M059J (cell line): Measurements from ENCODE around the gene TACC3. TPM values are rescaled to one million over a fixed set of nuclear protein-coding genes. Genes with fewer than 3 reads are reported as not detected.

ENCODE experiments used
- DNase-seq: peaks from one replicate; pipeline ENCODE4 v3.0.0-alpha.2; 2012; ENCODE audit warnings: low read depth
- total RNA-seq: library from RNA; depleted of rRNA; stranded (reverse); fragments of >200 nt; shearing (Covaris generic); gene quantifications from 2 replicates; pipeline ENCODE4 v1.2.3, GENCODE V29; 2014; rRNA removed

The TACC3 gene
- total RNA-seq, 1 experiment from 2014 or later = 40.6 TPM

DNA sequence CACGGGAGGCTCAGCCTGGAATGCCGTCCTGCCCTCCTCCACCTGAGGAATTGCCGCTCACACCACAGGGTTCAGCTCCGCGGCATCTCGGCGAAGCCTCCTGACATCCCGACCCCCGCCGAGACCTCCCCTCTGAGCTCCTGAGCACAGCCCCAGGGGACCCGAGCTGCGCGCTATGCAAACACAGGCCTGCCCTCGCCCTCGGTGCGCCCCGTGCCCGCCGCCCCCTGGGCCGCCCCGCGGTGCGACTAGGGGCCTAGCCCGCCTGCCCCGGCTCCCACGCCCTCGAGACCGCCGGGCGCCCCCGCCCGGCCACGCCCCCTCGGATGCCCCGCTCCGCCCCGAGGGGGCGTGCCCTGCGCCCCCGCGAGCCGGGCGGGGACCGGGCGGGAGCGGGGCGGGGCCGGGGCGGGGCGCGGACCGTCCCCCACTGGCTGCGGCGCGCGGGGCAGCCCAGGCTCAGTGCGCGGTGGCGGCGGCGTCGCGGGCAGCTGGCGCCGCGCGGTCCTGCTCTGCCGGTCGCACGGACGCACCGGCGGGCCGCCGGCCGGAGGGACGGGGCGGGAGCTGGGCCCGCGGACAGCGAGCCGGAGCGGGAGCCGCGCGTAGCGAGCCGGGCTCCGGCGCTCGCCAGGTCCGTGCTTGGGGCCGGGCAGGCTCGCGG lies 71.6 kb downstream of the TACC3 start, which contains the start of gene FGFR3:
TSS of gene FGFR3 (plus strand) at position 462 of the 664 bp plus-strand sequence. CDS start 642 bp downstream, outside the sequence.
- no peak for DNase-seq

DNA sequence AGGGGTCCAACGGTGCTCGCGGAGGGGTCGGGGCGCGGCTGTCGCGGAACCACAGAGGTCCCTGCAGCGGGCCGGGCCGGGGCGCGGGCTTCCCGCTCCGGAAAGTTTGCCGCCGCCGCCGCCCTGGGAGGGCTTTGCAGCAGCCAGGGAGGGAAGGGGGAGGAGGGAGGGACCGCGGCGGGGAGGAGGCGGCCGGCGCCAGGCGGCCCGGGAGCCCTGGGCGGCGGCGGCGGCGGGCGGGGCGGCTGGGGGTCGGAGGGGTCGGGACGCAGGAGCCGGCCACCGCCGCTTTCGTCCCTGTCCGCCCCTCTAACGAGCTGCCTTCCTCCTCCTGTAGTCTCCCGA lies 72.1 kb downstream of the TACC3 start:
- no peak for DNase-seq

DNA sequence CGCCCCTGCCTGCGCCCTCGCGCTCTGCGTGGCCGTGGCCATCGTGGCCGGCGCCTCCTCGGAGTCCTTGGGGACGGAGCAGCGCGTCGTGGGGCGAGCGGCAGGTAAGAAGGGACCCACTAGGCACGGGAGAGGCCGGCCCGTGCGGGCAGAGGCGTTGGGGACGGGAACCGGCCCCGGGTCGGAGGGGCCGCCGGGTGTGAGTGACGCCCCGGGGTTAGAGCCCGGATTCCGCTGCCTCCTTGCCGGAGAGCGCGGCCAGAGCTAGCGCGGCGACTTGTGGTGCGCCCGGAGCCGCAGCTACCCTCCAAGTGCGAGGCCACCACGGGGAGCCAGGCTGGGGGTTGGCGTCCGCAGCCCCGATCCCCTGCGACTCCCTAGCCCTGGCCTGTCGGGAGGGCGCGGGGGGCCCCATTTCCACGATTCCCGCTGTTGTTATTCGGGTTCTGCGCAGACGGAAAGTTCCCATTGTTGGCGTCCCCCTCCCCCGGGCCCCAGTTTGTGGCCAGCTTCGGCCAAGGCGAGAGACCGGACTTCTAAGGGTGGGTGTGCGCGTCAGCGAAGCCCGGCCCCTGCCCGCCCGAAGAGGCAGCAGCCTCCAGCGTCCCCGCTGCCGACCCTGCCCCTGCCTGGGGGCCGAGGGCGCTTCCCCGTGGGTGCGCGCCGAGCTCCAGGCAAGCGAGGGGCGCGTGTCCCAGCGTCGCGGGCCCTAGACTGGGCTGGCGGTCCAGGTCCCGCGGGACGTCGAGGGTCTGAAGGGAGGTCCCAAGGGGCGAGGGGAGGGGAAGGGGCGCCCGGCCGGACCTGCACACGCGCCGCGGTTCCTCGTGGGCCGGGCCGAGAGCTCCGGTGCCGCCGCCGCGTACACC lies 72.9 kb downstream of the TACC3 start:
- no peak for DNase-seq

Other genes with a start within 250 kb of the TACC3 start
- gene FAM53A, start 37.2 kb upstream of the TACC3 start, total RNA-seq = 7.3 TPM in 1 of 2 replicates, not detected in the other
- 135 and 161 TPM in 2 replicates for gene SLBP, start 9.2 kb upstream of the TACC3 start, total RNA-seq
- 25.0 and 37.6 TPM in 2 replicates for gene TMEM129, start 198 bp upstream of the TACC3 start, total RNA-seq
- gene FGFR3, start 71.8 kb downstream of the TACC3 start, total RNA-seq = 1.4 and 1.9 TPM in 2 replicates
- gene LETM1, start 134.6 kb downstream of the TACC3 start, total RNA-seq = 23.1 and 33.0 TPM in 2 replicates
- gene NSD2, start 149.9 kb downstream of the TACC3 start, total RNA-seq = 44.9 and 71.9 TPM in 2 replicates